K562 (cell line): Measurements from ENCODE around the gene UTS2R. TPM values are rescaled to one million over a fixed set of nuclear protein-coding genes. Genes with fewer than 3 reads are reported as not detected.

Experiments used
- E4F1 ChIP-seq: fragments of 250-450 bp; sonication (Bioruptor Pico); IDR thresholded peaks from 2 replicates; pipeline ENCODE4 v1.5.0; 2021; ENCODE audit warnings: mild to moderate bottlenecking, borderline replicate concordance
- ELF4 ChIP-seq: fragments of 450-650 bp; formaldehyde crosslinking; IDR thresholded peaks from 2 replicates; pipeline ENCODE4 v1.4.0; 2022; ENCODE audit warnings: missing genetic modification characterization
- GATA2 ChIP-seq: sonication (generic); formaldehyde crosslinking; IDR thresholded peaks from 2 replicates; pipeline ENCODE4 v1.4.0; 2020; ENCODE audit warnings: mild to moderate bottlenecking, missing genetic modification reagents
- HNRNPK ChIP-seq: fragments of 200-400 bp; formaldehyde crosslinking; IDR thresholded peaks from one replicate; pipeline ENCODE4 v1.6.1; 2018; ENCODE audit warnings: mild to moderate bottlenecking, low read depth, low read length; ENCODE audit not compliant: poor library complexity, severe bottlenecking
- USF1 ChIP-seq: sonication (generic); formaldehyde crosslinking; IDR thresholded peaks from 2 replicates; pipeline ENCODE4 v1.9.0; 2022; ENCODE audit warnings: mild to moderate bottlenecking, missing genetic modification reagents
- ZKSCAN3 ChIP-seq: fragments of 250-450 bp; sonication (Bioruptor Pico); IDR thresholded peaks from 2 replicates; pipeline ENCODE4 v1.4.0; 2020
- ZNF561 ChIP-seq: fragments of 450-650 bp; formaldehyde crosslinking; conservative IDR thresholded peaks from 2 replicates; pipeline ENCODE4 v1.4.0; 2020; ENCODE audit warnings: mild to moderate bottlenecking, moderate library complexity
- polyA plus RNA-seq, 8 experiments: library from polyadenylated mRNA; depleted of rRNA in 4 of 8; stranded (reverse) in 5 of 8; unstranded in 3 of 8; fragments of >200 nt; fragmentation: Nextera tagmentation in 2 of 8; fragmentation: Illumina TruSeq in 1 of 8; extraction: Ambion mirVana in 2 of 8; extraction: Trizol in 1 of 8; gene quantifications; 2 replicates each; pipeline versions ENCODE4 v1.2.1 to v1.2.3, GENCODE V29; 2011 to 2014; ENCODE audit warnings: inconsistent platforms in 1 of 8, missing spikeins in 1 of 8
- total RNA-seq, 7 experiments: library from RNA; depleted of rRNA in 6 of 7; stranded (reverse); fragments of >200 nt in 6 of 7; fragmentation: Illumina TruSeq in 2 of 7; extraction: Trizol in 2 of 7; gene quantifications; 2 replicates each; pipeline versions ENCODE4 v1.2.1 to v1.2.3, GENCODE V29; 2011 to 2021; ENCODE audit warnings: low replicate concordance in 1 of 7

The UTS2R gene
- total and polyA plus RNA-seq, 9 of the 15 experiments (the other 6 are each of a cell fraction or from before 2014, with no cell fraction given), result 0.22 TPM; not detected in 8

GRCh38 chr17:82389379-82389778 lies 17.8 kb downstream of the UTS2R start (continued):
- no peak for TF ChIP-seq E4F1 (CRISPR knock-in tag)
- TF ChIP-seq ELF4 (CRISPR knock-in tag), result no peak
- TF ChIP-seq GATA2 (CRISPR knock-in tag), result no peak
- no peak for TF ChIP-seq USF1 (CRISPR knock-in tag)
- no peak for TF ChIP-seq HNRNPK
- TF ChIP-seq ZKSCAN3 (CRISPR knock-in tag), result no peak
- TF ChIP-seq ZNF561 (CRISPR knock-in tag), result no peak
